ENCODE measurements around the gene TBXAS1.

GRCh38 chr7:140047197-140047596 lies 218.1 kb downstream of the TBXAS1 start:
- no peak for TF ChIP-seq SALL2 (tag by site-specific recombination; IDR thresholded peaks at IDR 0.05; ENCODE audit: borderline replicate concordance)
- no peak for TF ChIP-seq ZNF157 (tag by site-specific recombination; IDR thresholded peaks at IDR 0.05)
- TF ChIP-seq KLF10 (tag by site-specific recombination; IDR thresholded peaks at IDR 0.05): no peak
- TF ChIP-seq ZNF513 (tag by site-specific recombination; IDR thresholded peaks at IDR 0.05): no peak
- TF ChIP-seq, protein P1, sequence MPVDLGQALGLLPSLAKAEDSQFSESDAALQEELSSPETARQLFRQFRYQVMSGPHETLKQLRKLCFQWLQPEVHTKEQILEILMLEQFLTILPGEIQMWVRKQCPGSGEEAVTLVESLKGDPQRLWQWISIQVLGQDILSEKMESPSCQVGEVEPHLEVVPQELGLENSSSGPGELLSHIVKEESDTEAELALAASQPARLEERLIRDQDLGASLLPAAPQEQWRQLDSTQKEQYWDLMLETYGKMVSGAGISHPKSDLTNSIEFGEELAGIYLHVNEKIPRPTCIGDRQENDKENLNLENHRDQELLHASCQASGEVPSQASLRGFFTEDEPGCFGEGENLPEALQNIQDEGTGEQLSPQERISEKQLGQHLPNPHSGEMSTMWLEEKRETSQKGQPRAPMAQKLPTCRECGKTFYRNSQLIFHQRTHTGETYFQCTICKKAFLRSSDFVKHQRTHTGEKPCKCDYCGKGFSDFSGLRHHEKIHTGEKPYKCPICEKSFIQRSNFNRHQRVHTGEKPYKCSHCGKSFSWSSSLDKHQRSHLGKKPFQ (tag by site-specific recombination; IDR thresholded peaks at IDR 0.05): no peak
- no peak for TF ChIP-seq ZNF362 (tag by site-specific recombination; IDR thresholded peaks at IDR 0.05)
- TF ChIP-seq, protein P2, sequence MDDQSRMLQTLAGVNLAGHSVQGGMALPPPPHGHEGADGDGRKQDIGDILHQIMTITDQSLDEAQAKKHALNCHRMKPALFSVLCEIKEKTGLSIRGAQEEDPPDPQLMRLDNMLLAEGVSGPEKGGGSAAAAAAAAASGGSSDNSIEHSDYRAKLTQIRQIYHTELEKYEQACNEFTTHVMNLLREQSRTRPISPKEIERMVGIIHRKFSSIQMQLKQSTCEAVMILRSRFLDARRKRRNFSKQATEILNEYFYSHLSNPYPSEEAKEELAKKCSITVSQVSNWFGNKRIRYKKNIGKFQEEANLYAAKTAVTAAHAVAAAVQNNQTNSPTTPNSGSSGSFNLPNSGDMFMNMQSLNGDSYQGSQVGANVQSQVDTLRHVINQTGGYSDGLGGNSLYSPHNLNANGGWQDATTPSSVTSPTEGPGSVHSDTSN (CRISPR knock-in tag; IDR thresholded peaks at IDR 0.05): no peak
